ENCODE results near the gene TMEM184B.

DNA sequence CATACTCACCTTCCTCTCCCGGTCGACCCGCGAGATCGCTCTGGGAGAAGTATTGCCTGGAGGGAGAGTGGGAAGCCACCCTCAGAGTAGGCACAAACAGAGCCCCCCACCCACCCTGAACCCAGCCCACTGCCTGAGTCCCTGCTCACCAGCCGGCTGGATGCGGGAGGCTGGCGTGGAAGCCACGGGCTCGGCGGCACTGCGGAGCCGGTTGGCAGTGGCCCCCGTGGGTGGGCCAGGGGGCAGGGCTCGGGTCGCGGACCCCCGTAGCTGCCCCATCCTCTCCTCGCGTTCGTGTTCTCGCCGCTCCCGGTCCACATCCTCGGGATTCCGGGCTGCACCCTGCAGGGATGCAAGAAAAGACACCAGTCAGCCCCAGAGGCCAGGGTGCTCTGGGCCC lies 21.4 kb upstream of the TMEM184B start:
- TF ChIP-seq, protein P1, sequence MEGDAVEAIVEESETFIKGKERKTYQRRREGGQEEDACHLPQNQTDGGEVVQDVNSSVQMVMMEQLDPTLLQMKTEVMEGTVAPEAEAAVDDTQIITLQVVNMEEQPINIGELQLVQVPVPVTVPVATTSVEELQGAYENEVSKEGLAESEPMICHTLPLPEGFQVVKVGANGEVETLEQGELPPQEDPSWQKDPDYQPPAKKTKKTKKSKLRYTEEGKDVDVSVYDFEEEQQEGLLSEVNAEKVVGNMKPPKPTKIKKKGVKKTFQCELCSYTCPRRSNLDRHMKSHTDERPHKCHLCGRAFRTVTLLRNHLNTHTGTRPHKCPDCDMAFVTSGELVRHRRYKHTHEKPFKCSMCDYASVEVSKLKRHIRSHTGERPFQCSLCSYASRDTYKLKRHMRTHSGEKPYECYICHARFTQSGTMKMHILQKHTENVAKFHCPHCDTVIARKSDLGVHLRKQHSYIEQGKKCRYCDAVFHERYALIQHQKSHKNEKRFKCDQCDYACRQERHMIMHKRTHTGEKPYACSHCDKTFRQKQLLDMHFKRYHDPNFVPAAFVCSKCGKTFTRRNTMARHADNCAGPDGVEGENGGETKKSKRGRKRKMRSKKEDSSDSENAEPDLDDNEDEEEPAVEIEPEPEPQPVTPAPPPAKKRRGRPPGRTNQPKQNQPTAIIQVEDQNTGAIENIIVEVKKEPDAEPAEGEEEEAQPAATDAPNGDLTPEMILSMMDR (optimal IDR thresholded peaks at IDR 0.05 in 1 of 3, IDR thresholded peaks at IDR 0.05 in 1 of 3, conservative IDR thresholded peaks at IDR 0.05 in 1 of 3; ENCODE audit: extremely low read depth in 1 of 3, insufficient read depth in 2 of 3, low read length in 3 of 3), result no peak
- TF ChIP-seq EZH2 (IDR thresholded peaks at IDR 0.05; ENCODE audit: low read length), result no peak

Measured in keratinocyte (primary cell).